HG03060 (cell line): Measurements from ENCODE around the gene CCDC51.

Source experiments
- ATAC-seq: cut with Tn5 transposase; IDR thresholded peaks from one replicate; pipeline ENCODE4 v1.9.1; 2021; ENCODE audit warnings: low read depth, moderate number of reproducible peaks; ENCODE audit not compliant: unreplicated experiment

CCDC51 gene

DNA sequence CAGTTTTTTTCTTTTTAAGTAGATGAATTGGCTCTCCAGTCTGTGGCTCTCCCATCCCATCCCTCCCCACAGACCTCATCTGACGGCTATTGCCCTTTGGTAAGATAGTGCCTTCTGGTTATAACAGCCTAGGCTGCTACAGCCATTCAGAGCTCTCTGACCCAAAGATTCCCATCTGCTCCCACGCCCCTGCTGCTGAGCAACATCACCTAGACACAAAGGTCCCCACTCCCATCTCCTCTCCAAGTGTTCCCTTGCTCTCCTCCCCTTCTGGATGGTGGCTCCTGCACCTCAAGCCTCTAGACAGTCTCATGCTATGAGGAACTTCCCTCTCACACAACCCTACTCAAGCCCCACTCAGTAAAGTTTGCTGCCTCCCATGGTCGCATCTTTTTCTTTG is 44.2 kb downstream of the CCDC51 start:
- ATAC-seq: no peak

DNA sequence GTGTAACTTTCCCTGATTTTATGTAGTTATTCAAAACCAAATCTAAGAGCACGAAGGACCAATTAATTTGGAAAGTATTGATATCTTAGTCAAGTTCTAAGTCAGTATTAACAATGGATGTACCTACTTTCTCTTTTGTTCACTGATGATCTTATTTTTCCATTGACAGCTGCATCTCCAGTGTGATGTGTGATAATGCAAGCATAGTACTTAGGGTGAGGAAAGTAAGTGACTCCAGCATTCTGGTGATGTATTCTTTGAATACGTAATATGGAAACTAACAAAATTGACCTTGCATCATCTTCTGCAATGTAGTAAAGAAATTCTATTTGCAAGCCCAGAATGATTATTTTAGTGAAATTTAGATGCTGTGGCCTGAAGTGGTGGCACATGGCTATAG is 45.5 kb downstream of the CCDC51 start:
- no peak for ATAC-seq

GRCh38 chr3:48388966-48389365 is 51.0 kb downstream of the CCDC51 start:
- ATAC-seq: no peak

DNA sequence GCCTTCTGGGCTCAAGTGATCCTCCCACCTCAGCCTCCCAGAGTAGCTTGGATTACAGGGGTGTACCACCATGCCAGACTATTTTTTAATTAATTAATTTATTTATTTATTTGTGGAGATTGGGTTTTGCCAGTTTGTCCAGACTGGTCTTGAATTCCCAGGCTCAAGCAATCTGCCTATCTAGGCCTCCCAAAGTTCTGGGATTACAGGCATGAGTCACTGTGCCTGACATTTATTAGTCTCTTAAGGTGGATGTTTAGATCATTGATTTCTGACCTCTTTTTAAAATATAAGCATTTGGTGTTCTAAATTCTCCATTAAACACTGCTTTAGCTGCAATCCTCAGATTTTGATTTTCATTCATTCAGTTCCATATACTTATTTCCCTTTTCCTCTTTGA is 52.3 kb downstream of the CCDC51 start:
- ATAC-seq: no peak
